NCI-H2196 (cell line): ENCODE data around the gene PKHD1.

Experiments
- DNase-seq: peaks from one replicate; lab custom pipeline; 2025; ENCODE audit not compliant: unreplicated experiment; lab: John Stamatoyannopoulos, UW

PKHD1 gene

DNA sequence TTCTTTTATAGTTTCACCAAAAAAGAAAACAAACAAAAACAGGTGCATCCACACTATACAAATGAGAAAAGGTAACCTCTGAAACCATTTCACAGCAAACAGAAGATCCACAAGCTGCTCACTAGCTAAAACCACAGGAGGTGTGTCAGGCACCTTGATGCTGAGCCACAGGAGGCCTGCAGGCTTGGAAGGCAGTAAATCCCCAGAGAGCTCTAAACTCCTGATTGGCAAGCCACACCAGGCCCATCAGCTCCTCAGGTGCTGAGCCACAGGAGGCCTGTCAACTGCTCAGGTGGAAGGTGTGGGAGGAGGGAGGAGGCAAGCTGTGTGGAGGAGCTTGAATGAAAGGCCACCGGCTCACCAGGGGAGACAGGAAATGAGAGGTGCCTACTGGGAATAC is 273.0 kb downstream of the PKHD1 start:
- DNase-seq = no peak

DNA sequence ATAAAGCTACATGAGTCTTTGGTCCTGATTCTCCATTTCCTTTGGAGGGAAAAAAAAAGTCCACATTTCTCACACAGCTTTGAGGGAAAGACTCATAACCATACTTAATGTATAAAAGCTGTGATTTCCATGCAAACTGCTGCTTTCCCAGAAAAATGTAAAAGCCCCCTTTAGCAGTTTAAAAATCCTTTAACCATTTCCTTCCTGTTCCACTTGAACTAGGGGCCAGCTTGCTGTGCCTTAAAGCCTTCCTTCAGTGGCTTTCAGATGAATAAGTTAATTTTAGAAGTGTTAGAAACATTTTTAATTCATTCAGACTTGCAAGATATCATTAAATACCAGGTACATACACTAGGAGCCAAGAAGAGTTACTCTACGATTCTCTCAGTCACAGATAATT is 273.5 kb downstream of the PKHD1 start:
- DNase-seq = no peak

DNA sequence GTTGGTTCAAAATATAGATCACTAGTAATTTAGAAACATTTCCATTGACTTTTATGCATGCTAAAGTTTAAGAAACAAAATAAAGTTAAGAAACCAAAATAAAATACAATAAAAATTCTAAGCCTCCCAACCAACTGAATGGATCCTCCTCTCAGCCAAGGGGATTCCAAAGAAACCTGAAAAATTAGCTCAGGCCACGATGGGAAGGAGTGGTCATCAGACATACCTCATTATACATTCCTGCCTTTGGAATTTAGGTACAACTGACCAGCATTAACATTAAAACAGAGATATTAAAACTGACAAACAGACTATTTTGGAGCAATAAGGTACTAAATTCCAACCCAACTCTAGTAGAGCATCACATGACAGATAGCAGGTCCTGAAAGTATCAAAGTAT is 275.2 kb downstream of the PKHD1 start:
- no peak for DNase-seq

DNA sequence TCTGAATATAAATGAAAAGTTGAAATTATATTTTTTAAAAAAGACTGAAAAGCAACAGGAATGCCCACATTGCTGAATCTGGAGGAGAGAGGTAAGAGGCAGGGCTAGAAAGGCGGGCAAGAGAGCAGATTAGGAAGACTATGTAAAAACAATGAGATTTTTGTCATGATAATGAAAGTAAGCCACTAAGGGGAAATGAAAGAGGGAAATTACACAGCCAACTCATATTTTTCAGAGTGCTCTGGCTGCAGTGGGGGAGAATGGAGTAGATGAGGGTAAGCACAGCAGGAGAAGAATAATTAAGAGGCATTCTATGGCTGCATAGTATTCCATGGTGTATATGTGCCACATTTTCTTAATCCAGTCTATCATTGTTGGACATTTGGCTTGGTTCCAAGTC is 281.9 kb downstream of the PKHD1 start:
- DNase-seq = no peak

DNA sequence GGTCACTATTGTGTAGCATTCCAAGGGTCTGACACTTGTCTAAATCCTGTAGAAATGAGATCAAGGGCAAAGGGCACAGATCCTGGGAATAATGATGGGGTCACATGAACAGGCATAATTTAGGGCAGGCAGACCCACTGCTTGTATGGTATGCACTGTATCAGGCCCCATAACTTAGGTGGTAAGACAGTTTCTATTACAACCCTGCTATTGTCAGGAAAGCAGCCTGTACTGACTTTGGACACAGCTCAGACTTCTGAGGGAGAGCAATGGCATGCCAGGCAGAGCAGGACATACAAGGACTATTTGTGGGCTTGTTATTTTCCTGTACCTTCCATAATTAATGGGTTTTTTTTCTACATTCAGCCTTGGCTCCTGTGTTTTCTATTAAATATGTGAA is 286.8 kb downstream of the PKHD1 start:
- DNase-seq = no peak

DNA sequence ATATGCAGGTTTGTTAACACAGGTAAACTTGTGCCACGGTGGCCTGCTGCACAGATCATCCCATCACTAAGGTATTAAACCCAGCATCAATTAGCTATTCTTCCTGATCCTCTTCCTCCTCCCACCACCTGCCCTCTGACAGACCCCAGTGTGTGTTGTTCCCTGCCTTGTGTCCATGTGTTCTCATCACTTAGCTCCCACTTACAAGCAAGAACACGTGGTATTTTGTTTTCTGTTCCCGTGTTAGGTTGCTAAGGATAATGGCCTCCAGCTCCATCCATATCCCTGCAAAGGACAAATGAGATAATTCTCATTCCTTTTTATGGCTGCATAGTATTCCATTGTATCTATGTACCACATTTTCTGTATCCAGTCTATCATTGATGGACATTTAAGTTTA is 294.0 kb downstream of the PKHD1 start:
- DNase-seq = no peak

DNA sequence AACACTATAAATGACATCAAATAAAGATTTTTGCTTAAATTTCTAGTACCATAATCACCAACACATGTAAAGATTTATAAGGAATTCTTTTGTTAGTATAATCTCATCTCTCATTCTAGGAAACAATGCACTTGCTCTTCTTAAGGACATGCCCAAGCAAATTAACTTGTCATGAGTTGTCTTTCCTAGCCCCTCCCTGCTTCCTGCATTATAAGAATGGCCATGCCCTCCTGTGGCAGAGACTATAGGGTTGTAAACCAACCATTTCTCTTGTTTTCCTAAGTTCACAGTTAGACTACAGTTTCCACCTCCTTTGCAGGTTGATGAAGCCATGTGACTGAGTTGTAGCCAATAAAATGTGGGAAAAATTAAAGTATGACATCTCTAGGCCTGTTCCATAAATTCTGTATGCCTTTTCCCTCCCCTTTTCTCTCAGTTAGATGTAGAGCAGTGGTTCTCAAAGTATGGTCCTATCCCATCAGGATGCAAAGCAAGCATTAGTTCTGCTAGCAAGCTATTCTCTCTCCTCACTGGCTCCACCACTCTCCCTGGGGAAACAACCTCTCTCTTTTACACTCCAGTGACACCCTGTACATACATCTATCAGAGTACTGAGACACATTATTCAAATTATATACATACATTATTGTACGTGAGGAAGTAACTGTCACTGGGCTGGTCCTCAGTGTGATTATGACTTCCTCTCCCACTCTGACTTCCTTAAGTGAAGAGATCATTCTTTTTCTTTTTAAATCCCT is 295.0 kb downstream of the PKHD1 start:
- no peak for DNase-seq

DNA sequence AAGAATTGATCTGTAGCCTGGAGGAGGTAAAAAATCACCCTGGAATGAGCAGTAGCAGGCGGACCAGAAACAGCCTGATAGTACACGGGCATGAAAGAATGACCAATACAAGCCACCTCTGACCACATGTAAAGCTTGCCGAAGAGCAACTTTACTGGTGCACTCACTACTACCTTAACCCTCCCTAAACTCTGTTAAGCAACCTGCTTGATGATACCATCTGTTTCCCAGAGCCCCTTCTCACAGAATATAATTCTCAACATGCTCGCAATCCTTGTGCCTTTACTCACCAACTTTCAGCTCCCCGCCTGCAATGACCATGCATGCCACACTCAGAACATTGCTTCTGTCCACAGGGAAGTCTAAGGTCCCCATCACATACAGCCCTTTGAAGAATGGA is 296.5 kb downstream of the PKHD1 start:
- no peak for DNase-seq

DNA sequence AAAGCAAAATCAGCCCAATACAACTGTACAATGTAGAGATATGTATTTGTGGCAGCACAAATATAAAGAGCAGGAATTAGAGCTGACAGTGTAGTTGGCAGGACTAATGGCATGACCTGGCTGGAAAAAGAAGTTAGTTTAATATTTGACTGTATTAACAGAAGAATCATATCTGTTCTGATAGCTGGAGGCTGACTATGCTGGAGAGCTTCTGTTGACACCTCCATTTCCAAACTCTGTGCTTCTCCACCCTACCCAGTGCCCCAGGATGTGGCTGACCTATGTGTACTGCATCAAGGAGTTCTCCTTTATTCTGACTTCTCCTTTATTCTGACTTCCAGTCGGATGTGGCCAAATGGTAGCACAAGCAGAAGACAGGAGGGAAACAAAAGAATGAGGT is 299.3 kb downstream of the PKHD1 start:
- no peak for DNase-seq

DNA sequence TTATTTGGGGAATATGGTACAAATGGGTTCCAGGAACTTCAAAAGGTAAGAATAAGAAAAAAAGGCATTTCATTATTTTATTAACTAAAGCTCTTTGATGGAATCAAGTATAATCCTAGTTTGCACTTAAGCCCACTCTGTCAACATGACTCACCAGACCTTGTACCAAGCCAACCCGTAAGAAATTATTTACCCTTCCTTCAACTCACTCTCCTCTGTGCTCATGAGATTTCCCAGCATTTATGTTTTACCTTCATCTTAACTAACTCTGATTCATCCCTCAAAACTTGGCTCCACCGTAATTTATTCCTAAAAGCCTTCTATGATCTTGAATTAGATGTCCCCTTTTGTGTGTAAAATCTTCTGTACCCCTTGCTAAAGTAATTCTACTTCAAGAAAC is 308.7 kb downstream of the PKHD1 start:
- no peak for DNase-seq

DNA sequence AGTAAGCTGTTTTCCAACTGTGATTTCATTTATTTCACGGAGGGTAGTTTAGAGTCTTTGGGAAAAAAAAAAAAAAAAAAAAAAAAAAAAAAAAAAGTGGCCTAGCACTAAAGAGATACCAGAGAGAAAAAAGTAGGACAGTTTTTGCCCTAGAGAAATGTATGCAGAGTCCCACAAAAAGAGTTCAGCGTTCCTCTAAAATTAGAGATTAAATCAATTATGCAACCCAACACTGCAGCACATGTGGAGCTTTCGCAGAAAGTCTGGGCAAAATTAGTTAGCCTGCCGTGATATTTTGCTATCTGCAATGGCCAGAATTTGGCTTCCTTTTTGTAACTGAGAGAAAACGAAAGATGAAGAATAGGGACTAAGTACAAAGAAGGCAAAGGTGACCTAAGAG is 309.8 kb downstream of the PKHD1 start:
- no peak for DNase-seq

DNA sequence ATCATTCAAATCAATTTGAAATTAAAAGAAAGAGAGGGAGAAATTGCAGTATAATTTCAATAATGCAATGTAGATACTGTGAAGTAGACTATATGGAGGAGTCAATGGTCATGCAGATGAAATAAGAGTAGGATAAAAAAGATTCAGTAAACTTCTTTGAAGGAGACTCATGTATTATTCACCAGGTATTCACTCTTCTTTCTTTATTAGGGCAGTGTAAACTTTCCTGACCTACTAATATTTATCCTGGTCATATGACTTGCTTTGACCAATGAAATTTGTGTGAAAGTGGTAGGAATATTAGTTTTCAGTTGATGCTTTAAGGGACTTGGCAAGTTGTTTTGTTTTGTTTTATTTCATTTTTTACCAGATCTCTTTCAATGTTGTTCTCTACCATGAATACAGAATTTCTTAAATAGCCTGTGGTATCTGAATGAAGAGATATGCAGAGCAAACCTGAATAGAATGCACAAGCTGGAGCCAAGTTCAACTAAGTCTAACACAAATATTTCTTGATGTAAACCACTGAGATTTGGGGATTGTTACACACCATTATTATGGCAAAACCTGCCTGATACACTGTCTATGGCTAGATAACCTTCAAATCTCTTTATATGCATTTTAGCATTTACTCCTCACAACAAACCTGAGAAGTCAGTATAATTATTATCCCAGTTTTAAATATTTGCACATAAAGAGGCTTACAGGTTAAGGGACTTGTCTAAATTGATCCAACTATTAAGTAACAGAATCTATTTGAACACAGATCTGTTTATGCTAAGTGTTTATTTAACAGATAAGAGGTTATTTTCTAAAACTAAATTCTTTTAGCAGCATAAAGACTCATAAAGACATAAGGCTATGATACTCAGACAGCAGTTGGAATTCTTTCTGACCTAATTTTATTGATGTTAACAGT is 311.2 kb downstream of the PKHD1 start:
- no peak for DNase-seq

DNA sequence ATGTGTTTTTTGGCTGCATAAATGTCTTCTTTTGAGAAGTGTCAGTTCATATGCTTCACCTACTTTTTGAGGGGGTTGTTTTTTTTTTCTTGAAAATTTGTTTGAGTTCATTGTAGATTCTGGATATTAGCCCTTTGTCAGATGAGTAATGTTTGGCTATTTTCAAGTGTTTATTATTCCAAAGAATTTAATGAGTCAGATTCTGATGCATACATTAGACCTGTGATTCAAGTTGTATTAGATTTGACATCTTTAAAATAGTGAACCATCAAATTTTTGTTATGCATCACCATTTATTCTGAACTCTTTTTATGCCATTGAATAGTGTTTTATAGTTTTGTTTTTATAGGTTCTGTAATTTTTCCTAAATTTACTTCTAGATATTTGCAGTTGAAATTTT is 319.3 kb downstream of the PKHD1 start:
- DNase-seq = no peak

DNA sequence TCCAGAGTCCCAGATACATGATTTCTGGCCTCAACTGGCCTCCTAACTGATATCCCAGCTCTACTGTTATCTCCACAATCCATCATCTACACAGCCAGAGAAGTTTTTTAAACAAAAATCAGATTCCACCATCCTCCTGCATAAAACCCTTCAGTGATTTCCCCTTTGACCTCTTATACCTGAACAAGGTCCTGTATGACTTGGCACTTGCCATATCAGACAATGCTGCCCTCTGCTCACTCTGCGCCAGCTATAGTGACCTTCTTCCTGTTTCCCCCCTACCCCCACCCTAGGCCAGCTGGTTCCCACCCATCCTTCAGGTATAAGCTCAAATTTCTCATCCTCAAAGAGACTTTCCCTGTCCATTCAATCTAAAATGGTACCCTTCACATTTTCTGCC is 322.2 kb downstream of the PKHD1 start:
- DNase-seq = no peak

DNA sequence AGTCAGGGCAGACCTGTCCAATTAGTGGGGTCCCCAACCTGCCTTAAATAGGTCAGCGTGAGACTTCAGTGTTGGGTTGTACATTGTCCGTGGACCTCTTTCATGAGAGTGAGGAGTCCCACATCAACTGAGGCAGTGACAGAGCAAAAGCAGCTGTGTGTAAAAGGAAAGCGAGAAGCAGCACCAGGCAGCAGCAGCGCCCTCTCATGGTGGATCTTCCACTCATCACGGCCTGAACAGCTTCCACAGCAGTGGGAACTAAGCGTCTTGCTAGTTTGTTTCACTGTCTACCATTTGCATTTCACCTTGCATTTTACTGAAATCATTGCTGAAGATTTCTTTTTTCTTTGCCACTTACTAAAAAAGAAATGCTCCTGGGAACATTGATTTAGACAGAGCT is 333.8 kb downstream of the PKHD1 start:
- DNase-seq = no peak

DNA sequence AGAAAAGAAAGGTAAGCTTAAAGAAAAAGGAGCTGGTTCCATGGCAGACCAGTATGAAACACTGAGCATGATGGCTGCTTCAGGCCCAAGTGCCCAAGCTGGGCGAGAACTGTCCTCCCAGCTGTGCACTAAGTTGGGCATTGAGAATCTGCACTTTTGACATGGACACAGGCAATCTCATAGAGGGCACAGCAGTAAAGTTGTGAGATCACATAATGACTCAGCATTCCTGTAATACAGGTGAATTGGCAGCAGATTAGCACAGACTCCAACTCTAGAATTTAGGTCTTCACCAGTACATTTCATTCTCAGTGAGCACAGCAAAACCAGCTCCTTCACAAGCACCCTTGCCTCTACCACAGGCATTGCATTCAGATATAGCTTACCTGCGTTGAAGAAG is 343.4 kb downstream of the PKHD1 start:
- DNase-seq = no peak

DNA sequence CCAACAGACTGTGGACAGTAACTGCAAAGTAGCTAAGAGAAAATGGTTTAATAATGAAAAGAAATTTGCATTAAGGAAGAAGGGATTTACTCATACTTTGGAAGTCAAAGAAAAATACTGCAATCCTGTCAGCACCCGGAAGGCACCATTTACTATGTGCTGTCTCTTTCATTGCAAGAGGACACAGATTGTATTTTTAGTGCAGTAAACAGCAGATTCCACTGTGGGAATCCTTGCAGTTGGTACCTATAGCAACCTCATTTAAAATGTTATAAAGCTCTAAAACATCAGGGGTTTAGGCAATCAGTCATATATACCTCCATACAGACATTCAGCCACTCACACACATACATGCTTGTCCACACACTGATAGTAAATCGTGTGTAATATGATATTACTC is 346.8 kb downstream of the PKHD1 start:
- no peak for DNase-seq

DNA sequence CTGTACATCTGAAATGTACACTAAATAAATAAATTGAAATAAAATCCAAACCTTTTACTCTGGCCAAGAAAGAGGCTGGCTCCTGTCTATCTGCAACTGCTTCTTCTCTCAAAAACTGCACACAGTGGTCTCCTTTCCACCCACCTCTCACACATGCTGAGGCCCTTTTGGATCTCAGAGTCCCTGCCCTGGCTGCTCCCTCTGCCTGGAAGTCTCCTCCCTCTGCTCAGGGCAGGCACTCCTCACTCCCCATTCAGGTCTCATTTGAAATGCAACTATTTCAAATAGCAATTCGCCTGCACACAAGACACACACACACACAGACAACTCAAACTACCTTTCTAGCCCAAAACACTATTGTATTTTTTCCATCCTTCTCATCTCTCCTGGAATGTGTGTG is 348.8 kb downstream of the PKHD1 start:
- no peak for DNase-seq

DNA sequence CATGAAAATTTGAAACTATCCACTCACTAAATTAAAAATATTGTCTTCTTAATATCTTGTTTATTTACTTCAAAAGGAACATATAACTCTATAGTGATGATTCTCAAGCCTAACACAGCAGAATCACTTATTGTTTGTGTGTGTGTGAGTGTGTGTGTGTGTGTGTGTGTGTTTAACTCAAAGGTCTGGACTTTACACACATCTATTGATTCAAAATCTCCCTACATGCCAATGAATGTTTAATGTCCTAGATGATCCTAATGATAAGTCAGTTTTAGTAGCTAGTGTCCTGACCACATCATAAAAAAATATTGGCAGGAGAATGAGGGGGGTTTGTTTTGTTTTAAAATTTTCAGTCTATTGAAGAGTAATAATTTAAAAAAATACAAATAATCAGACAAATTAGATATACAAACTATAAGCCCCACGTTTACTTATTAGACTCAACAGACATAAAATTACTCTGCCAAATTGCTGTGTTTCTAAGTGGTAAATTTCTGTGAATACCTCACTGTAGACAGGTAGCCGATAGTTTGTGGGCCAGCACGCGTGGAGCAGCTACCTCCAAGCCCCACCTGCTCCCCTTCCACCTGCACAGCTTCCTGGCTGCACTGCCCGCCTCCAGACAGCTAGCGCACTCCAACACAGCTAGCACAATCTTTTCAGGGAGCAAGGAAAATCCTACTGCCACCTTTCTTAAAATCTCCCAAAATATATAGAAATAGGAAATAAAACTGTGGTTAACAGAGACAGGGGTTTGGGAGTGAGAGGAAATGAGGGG is 349.6 kb downstream of the PKHD1 start:
- DNase-seq = no peak

DNA sequence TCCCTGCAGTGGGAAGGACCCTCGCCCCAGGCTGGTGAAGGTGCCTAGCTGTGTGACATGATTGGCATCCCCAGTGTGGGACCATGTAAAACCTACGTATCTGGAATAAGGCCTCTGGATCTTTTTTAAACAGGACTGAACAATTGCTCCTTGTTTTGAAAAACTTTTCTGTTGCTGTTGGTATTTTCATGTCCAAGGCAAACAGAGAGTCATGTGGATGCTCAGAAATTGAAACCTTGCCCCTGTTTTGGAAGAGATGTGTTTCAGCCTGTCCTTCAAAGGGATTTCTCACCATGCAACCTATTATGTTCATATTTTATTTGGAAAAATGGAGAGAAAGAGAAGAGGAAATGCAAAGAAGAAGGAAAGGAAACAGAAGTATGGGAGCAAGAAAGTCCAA is 362.3 kb downstream of the PKHD1 start:
- DNase-seq = no peak

DNA sequence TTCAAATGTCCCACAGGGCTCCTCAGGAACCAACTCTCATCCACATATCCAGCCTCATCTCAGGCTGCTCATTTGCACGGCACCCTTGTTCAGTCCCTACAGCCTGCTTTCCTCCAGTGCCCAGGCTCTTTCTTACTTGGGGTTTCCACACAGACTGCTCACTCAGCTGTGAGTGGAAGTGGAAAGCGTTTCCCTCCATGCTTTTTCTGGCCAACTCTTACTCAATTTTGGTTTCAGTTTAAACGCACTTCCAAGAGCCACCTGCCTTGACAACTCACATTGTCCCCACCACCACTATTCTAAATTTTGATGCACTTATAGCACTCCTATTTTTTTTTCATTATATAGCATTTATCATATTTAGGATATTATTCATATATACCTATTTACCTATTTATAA is 367.1 kb downstream of the PKHD1 start:
- DNase-seq = no peak

DNA sequence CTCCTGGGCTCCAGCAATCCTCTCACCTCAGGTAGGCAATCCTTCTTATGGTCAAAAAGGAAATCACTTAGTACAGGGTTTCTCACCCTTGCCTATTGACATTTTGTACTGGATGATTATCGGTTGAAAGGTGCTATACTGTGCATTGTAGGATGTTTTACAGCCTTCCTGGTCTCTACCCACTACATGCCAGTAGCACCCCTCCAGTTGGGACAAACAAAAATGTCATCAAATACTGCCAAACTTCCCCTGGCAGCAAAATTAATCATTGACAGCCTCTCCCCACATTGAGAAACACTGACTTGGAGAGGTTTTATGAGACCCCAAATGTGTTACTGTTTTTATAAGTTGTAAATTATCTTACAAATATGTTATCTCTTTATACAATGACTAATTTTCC is 368.1 kb downstream of the PKHD1 start:
- no peak for DNase-seq
